HG03342 (cell line): ENCODE data around the gene CRYAA.
"Not testable (repeated sequence)": the region's sequence is repeated elsewhere in the genome, so short reads cannot be mapped to it uniquely, and the experiment has no call there.

Experiments
- ATAC-seq: cut with Tn5 transposase; IDR thresholded peaks from one replicate; pipeline ENCODE4 v1.9.1; 2021; ENCODE audit warnings: mild to moderate bottlenecking, moderate library complexity; ENCODE audit not compliant: unreplicated experiment

Gene CRYAA

DNA sequence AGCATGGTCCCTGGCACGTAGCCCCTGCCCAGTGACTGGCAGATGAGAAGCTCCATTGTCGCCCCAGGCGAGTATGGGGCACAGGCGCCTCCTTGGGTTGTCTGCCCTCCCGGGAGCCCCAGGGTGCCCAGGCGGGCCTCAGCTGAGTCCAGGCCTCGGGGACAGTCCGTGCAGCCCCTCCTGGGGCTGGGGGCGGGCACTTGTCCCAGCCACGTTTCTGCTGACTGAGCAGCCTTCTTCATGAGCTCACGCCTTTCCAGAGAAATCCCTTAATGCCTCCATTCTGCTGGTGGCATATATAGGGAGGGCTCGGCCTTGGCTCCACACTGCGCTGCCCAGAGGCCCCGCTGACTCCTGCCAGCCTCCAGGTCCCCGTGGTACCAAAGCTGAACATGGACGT is at the start of gene CRYAA:
Gene CRYAA (plus strand): TSS at position 301 of the 400 bp plus-strand sequence. CDS start 92 bp downstream, at position 393.
- not testable (repeated sequence) for ATAC-seq

DNA sequence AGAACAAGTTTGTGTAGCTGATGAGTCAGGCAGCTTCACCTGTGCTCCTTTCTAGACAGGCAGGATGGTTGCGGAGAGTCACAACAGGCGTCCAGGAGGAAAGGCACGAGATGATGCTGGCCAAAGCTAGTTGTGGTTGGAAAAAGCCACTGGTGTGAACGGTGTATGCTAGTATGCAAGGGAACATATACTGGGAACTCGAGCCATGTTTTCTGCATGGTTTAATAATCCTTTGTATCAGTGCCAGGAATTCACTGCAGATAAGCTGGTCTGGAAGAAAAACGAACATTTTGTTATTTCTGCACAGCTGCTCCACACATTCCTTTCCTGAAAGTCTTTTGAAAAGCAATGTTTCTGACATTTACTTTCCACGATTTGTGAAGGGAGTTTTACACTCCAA is 38.7 kb upstream of the CRYAA start:
- not testable (repeated sequence) for ATAC-seq

GRCh38 chr21:43134520-43134919 is 34.3 kb upstream of the CRYAA start:
- not testable (repeated sequence) for ATAC-seq

GRCh38 chr21:43138944-43139343 is 29.9 kb upstream of the CRYAA start:
- not testable (repeated sequence) for ATAC-seq

GRCh38 chr21:43141407-43141806 is 27.4 kb upstream of the CRYAA start:
- not testable (repeated sequence) for ATAC-seq

GRCh38 chr21:43146637-43147036 is 22.2 kb upstream of the CRYAA start:
- ATAC-seq, result not testable (repeated sequence)

- ATAC-seq, result not testable (repeated sequence)
These were observed 20.8 kb upstream of the CRYAA start for GRCh38 chr21:43147999-43148398.

GRCh38 chr21:43149344-43149743 is 19.5 kb upstream of the CRYAA start:
- ATAC-seq, result not testable (repeated sequence)

- not testable (repeated sequence) for ATAC-seq
These were observed 15.2 kb upstream of the CRYAA start for GRCh38 chr21:43153601-43154000.

- not testable (repeated sequence) for ATAC-seq
These were observed 9.3 kb upstream of the CRYAA start for GRCh38 chr21:43159279-43160175.

DNA sequence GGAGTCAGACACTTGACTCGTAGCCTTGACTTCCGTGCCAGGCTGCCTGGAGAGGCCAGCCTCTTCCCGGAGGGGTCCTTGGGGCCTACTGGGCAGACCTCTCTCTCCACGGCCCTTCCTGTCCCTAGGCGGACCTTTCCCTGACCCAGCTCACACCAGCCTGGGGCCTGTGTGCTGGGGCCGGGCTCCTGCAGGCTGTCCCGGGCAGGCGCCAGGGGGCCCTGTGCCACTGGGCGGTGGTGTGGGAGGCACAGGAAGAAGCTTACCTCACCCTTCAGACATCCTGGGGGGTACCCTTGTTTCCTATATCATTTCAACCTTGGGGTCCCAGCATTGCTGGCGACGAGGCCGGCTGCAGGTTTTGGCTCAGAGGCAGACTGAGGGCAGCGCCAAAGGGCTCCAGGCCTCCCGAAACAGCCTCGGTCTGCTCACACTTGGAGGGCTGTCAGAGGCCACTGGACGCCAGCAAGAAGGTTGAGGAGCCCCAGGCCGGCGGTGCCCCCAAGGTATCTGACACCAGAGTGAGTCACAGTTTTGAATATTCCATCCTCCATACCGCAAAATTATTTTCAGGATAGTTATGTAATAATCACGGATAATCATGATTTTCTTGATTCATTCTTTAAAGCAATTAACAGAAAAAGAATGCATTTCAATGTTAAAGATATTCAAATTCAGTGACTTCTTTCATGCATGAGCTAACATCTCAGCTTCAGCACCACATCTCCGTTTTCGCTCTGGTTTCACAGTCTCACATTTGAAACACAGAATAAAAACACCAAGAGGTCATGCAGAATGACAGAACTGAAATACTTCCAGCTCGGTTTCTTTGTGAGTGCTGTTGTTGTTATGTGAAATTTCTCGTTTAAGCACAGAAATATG is 6.7 kb upstream of the CRYAA start:
- ATAC-seq, result not testable (repeated sequence)

- not testable (repeated sequence) for ATAC-seq
These were observed 6.1 kb upstream of the CRYAA start for GRCh38 chr21:43162708-43163205.

DNA sequence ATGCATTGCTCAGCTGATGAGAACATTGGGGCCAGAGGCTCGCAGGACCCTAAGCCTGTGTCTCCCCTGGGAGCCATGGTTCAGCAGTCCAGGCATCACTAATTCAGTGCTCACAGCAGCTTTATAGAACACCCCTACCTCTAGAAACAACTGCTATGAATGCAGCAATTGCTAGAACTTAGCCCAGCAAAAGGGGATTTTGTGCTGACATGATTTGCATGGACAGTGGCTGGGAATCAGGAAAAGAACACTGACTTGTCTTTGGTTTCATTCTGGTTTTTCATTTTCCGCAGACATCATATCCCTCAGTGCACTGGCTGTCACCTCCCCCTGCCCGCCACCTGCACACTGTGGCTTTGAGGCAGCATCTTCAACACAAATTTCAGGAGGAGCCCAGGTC is 4.0 kb upstream of the CRYAA start:
- not testable (repeated sequence) for ATAC-seq

DNA sequence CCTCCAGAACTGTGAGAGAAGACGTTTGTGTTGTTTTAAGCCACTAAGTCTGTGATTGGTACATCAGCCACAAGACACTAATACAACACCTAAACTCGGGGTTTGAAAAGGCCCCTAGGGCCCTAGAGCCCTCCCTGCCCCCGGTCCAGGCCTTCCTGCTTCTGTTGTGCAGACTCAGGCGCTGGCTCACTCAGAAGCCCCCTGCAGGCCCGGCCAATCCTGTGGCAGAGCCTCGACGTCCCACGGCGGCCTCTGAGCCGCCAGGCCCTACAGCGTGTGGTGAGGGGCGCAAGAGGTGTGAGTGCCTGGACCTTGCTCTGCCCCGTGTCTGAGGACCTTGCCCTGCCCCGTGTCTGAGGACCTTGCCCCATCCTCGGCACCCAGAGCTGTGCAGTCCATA is 3.1 kb upstream of the CRYAA start:
- not testable (repeated sequence) for ATAC-seq

GRCh38 chr21:43169230-43169886 is 550 bp downstream of the CRYAA start:
- ATAC-seq, result not testable (repeated sequence)

- ATAC-seq, result not testable (repeated sequence)
These were observed 1.1 kb downstream of the CRYAA start for GRCh38 chr21:43169891-43170290.

GRCh38 chr21:43172812-43173211 is 4.0 kb downstream of the CRYAA start:
- not testable (repeated sequence) for ATAC-seq

- not testable (repeated sequence) for ATAC-seq
These were observed 4.6 kb downstream of the CRYAA start for GRCh38 chr21:43173438-43173837.

- ATAC-seq, result not testable (repeated sequence)
These were observed 5.1 kb downstream of the CRYAA start for GRCh38 chr21:43173930-43174329.

GRCh38 chr21:43174998-43175397 is 6.2 kb downstream of the CRYAA start:
- not testable (repeated sequence) for ATAC-seq

DNA sequence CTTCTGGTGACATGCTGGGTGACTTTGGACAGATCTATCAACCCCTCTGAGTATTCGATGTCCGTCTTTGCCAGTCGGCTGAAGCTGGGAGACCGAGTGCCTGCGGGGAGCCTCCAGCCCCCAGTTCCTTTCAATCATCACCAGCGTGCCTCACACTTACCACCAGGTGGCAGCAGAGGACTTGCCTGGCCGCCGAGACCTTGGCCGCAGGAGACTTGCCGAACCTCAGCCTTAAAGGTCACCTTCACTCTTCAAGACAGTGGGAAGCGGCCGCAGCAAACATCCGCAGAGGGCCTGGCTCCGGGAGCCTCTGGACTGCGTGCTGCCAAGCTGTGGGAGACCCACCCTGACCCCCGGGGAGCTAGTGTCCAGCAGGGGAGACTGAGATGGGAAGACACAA is 7.8 kb downstream of the CRYAA start:
- ATAC-seq, result not testable (repeated sequence)
